H1 (cell line): ENCODE measurements around the gene ARPC3. TPM values are rescaled to one million over a fixed set of nuclear protein-coding genes. Genes with fewer than 3 reads are reported as not detected.
A peak's percentile ranks its signal among the peaks of the same experiment; 100 is the strongest.

ENCODE experiments used
- CTCF ChIA-PET: fragments of 300-600 bp; sonication (Branson Sonifier 250); formaldehyde crosslinking; loops from one replicate; lab custom pipeline; 2021; ENCODE audit not compliant: partially characterized antibody; lab: Charles Lee
- POLR2A ChIA-PET: fragments of 300-600 bp; sonication (Branson Sonifier 250); formaldehyde crosslinking; loops from one replicate; lab custom pipeline; 2021; ENCODE audit warnings: inconsistent platforms; ENCODE audit not compliant: partially characterized antibody; lab: Charles Lee
- DNase-seq, 2 experiments: peaks; one replicate each; pipeline versions ENCODE4 v3.0.0 to v3.0.0-alpha.2; 2010 to 2022; ENCODE audit warnings: low spot score in 2 of 2, low read depth in 1 of 2, mixed read lengths in 1 of 2
- FAIRE-seq: peaks from 2 replicates; lab custom pipeline; 2011; peaks lifted over from hg19 to GRCh38; lab: Jason Lieb, UNC
- H2AFZ ChIP-seq: 2 replicates; pipeline ENCODE4 v1.8.1; 2012; ENCODE audit warnings: low read length, inconsistent platforms
- H2AK5ac ChIP-seq: 2 replicates; pipeline ENCODE4 v1.6.1; 2013; ENCODE audit warnings: low read depth, low read length
- H2BK120ac ChIP-seq: replicated peaks from 2 replicates; pipeline ENCODE3; 2013; ENCODE audit warnings: low read depth, low read length, inconsistent platforms
- H2BK12ac ChIP-seq: 2 replicates; pipeline ENCODE4 v1.6.1; 2013; ENCODE audit warnings: low read depth, low read length
- H2BK15ac ChIP-seq: 2 replicates; pipeline ENCODE4 v1.6.1; 2013; ENCODE audit warnings: low read length
- H2BK20ac ChIP-seq: 2 replicates; pipeline ENCODE4 v1.6.1; 2013; ENCODE audit warnings: low read length
- H2BK5ac ChIP-seq: 2 replicates; pipeline ENCODE4 v1.6.1; 2013; ENCODE audit warnings: low read depth, low read length
- H3K14ac ChIP-seq: 2 replicates; pipeline ENCODE4 v1.6.1; 2013; ENCODE audit warnings: inconsistent platforms; ENCODE audit not compliant: insufficient read length
- H3K18ac ChIP-seq: 2 replicates; pipeline ENCODE4 v1.6.1; 2013; ENCODE audit warnings: low read length; ENCODE audit errors: extremely low read depth
- H3K23ac ChIP-seq: 2 replicates; pipeline ENCODE4 v1.6.1; 2013; ENCODE audit warnings: inconsistent platforms; ENCODE audit not compliant: insufficient read length
- H3K23me2 ChIP-seq: 2 replicates; pipeline ENCODE4 v1.6.1; 2013; ENCODE audit warnings: low read depth, low read length
- H3K27ac ChIP-seq: 2 replicates; pipeline ENCODE4 v1.6.1; 2011; ENCODE audit warnings: low read depth, low read length, inconsistent platforms
- H3K27me3 ChIP-seq, 4 experiments: replicated peaks in 1 of 4; 1 replicate in 1 of 4; 2 replicates in 3 of 4; pipeline versions ENCODE4 v1.6.1 to v1.8.1; 2011 to 2013; ENCODE audit warnings: low read length in 3 of 4, mild to moderate bottlenecking in 3 of 4, inconsistent platforms in 2 of 4, mixed read lengths in 2 of 4, moderate library complexity in 1 of 4; ENCODE audit not compliant: control insufficient read depth in 3 of 4, insufficient read depth in 3 of 4; ENCODE audit errors: extremely low read depth in 1 of 4
- H3K36me3 ChIP-seq, 4 experiments: 2 replicates each; pipeline versions ENCODE4 v1.6.1 to v1.8.1; 2011 to 2013; ENCODE audit warnings: mild to moderate bottlenecking in 4 of 4, low read length in 3 of 4, moderate library complexity in 2 of 4, control low read depth in 1 of 4, inconsistent platforms in 1 of 4; ENCODE audit not compliant: insufficient read depth in 4 of 4, control insufficient read depth in 2 of 4
- H3K4ac ChIP-seq: replicated peaks from 2 replicates; pipeline ENCODE3; 2013; ENCODE audit warnings: low read length, low read depth, mixed read lengths, inconsistent platforms; ENCODE audit not compliant: insufficient read length
- H3K4me1 ChIP-seq, 4 experiments: replicated peaks in 1 of 4; 1 replicate in 1 of 4; 2 replicates in 3 of 4; pipeline versions ENCODE4 v1.6.1 to v1.8.1; 2011 to 2013; ENCODE audit warnings: low read length in 3 of 4, inconsistent platforms in 2 of 4, mixed read lengths in 1 of 4; ENCODE audit not compliant: insufficient read depth in 4 of 4, control insufficient read depth in 3 of 4
- H3K4me2 ChIP-seq, 2 experiments: 2 replicates each; pipeline versions ENCODE4 v1.6.1 to v1.8.1; 2011 to 2013; ENCODE audit warnings: low read depth in 2 of 2, low read length in 2 of 2, control low read depth in 1 of 2, inconsistent platforms in 1 of 2, mild to moderate bottlenecking in 1 of 2; ENCODE audit not compliant: insufficient read depth in 1 of 2
- H3K4me3 ChIP-seq, 4 experiments: fragments of 200-600, 300-600 bp in 1 of 4; sonication (generic), shearing (Covaris generic), sonication (Bioruptor Twin) in 1 of 4; 2 replicates each; pipeline versions ENCODE4 v1.5.1 to v1.8.1; 2011 to 2016; ENCODE audit warnings: low read length in 4 of 4, low read depth in 3 of 4, control low read depth in 2 of 4, inconsistent platforms in 2 of 4, mild to moderate bottlenecking in 2 of 4, mixed read lengths in 1 of 4, moderate library complexity in 1 of 4; ENCODE audit not compliant: insufficient read depth in 2 of 4; ENCODE audit errors: extremely low read depth in 1 of 4
- H3K56ac ChIP-seq: replicated peaks from 2 replicates; pipeline ENCODE3; 2013; ENCODE audit warnings: low read depth, mild to moderate bottlenecking, mixed read lengths, low read length, inconsistent platforms; ENCODE audit not compliant: insufficient read length
- H3K79me1 ChIP-seq: 2 replicates; pipeline ENCODE4 v1.6.1; 2013; ENCODE audit warnings: low read depth, low read length, control low read depth
- H3K79me2 ChIP-seq, 2 experiments: 2 replicates each; pipeline versions ENCODE4 v1.6.1 to v1.8.1; 2012 to 2013; ENCODE audit warnings: low read length in 2 of 2, mild to moderate bottlenecking in 2 of 2, inconsistent platforms in 1 of 2; ENCODE audit not compliant: insufficient read depth in 2 of 2, control insufficient read depth in 1 of 2
- H3K9ac ChIP-seq, 4 experiments: replicated peaks in 1 of 4; 1 replicate in 1 of 4; 2 replicates in 3 of 4; pipeline versions ENCODE4 v1.6.1 to v1.8.1; 2011 to 2013; ENCODE audit warnings: low read depth in 3 of 4, low read length in 3 of 4, control low read depth in 2 of 4, mild to moderate bottlenecking in 2 of 4, moderate library complexity in 2 of 4, inconsistent platforms in 1 of 4; ENCODE audit errors: extremely low read depth in 1 of 4
- H3K9me3 ChIP-seq, 2 experiments: 2 replicates each; pipeline versions ENCODE4 v1.6.1 to v1.8.1; 2012 to 2013; ENCODE audit warnings: mild to moderate bottlenecking in 2 of 2, moderate library complexity in 2 of 2, control low read depth in 1 of 2, inconsistent platforms in 1 of 2, low read depth in 1 of 2, low read length in 1 of 2, mixed read lengths in 1 of 2; ENCODE audit not compliant: insufficient read depth in 2 of 2
- H4K20me1 ChIP-seq, 2 experiments: replicated peaks in 1 of 2; 2 replicates each; pipeline versions ENCODE3 to v1.8.1; 2011 to 2013; ENCODE audit warnings: inconsistent platforms in 2 of 2, low read length in 2 of 2, mild to moderate bottlenecking in 1 of 2; ENCODE audit not compliant: insufficient read depth in 2 of 2, control insufficient read depth in 1 of 2
- H4K5ac ChIP-seq: 2 replicates; pipeline ENCODE4 v1.6.1; 2013; ENCODE audit warnings: low read length, low read depth, mixed read lengths, inconsistent platforms; ENCODE audit not compliant: insufficient read length
- H4K8ac ChIP-seq: 2 replicates; pipeline ENCODE4 v1.8.0; 2013; ENCODE audit warnings: mild to moderate bottlenecking, moderate library complexity, low read length, inconsistent platforms; ENCODE audit not compliant: insufficient read depth; ENCODE audit errors: extremely low read depth
- H4K91ac ChIP-seq: replicated peaks from 2 replicates; pipeline ENCODE3; 2013; ENCODE audit warnings: low read length, mixed read lengths, inconsistent platforms; ENCODE audit not compliant: insufficient read length
- CBX5 ChIP-seq: fragments of 300-800, 300-1000 bp; sonication (generic); IDR thresholded peaks from 2 replicates; pipeline ENCODE4 v1.7.1; 2016; ENCODE audit warnings: antibody characterized with exemption, low read length, low read depth
- JUN ChIP-seq: IDR thresholded peaks from 2 replicates; pipeline ENCODE4 v1.6.1; 2011; ENCODE audit warnings: low read depth, mild to moderate bottlenecking, improper control_type of control experiment, low read length
- TEAD4 ChIP-seq: IDR thresholded peaks from 2 replicates; pipeline ENCODE4 v1.6.1; 2012; ENCODE audit warnings: low read depth, low read length, inconsistent platforms, mixed read lengths
- YY1 ChIP-seq: IDR thresholded peaks from 2 replicates; pipeline ENCODE4 v1.6.1; 2011; ENCODE audit warnings: low read depth, mild to moderate bottlenecking, low read length
- WGBS, 2 experiments: shearing (Covaris generic) in 1 of 2; methylation state at CpG; one replicate each; pipeline versions ENCODE4 v1.1.6 to v1.1.7; 2013 to 2015; ENCODE audit warnings: low lambda C conversion rate in 2 of 2, mixed read lengths in 2 of 2, inconsistent platforms in 1 of 2, low coverage in 1 of 2, missing lambda C conversion rate in 1 of 2; ENCODE audit not compliant: insufficient replicate concordance in 2 of 2, insufficient coverage in 1 of 2, insufficient read length in 1 of 2; ENCODE audit errors: extremely low coverage in 1 of 2, missing lambda C conversion rate in 1 of 2; 5-methylcytosine and 5-hydroxymethylcytosine counted together
- polyA plus RNA-seq, 7 experiments: library from polyadenylated mRNA; depleted of rRNA in 3 of 7; stranded (reverse) in 5 of 7; unstranded in 2 of 7; fragments of >200 nt in 5 of 7; fragments of 200-250 nt in 2 of 7; gene quantifications; 1 replicate in 5 of 7; 2 replicates in 1 of 7; 4 replicates in 1 of 7; pipeline versions ENCODE4 v1.2.1 to v1.2.3, GENCODE V29; 2011 to 2013; ENCODE audit warnings: missing spikeins in 2 of 7, mixed read lengths in 2 of 7
- total RNA-seq: library from RNA; stranded (reverse); fragmentation: NEBNext Ultra II Directional; extraction: Animal tissue kit (Norgen Biotek cat#: 25700); gene quantifications from 2 replicates; pipeline ENCODE4 v1.2.1, GENCODE V29; 2021

Gene ARPC3
- total and polyA plus RNA-seq, 2 of the 8 experiments (the other 6 are each of a cell fraction or from before 2014, with no cell fraction given) = 36.7 to 160 TPM

GRCh38 chr12:110421701-110422100 lies 28.4 kb downstream of the ARPC3 start:
- Histone ChIP-seq H2BK5ac (no peak overlapping the region), H3K27ac (no peak overlapping the region), H2BK12ac (no peak overlapping the region), H3K27me3 (no peaks in the 10 kb centered on the region), H3K9ac (no peak overlapping the region), H2BK15ac (no peak overlapping the region), H3K79me1 (no peaks in the 10 kb centered on the region), H3K4ac (no peak overlapping the region), H3K4me2 (no peak overlapping the region), H3K4me3 (no peak overlapping the region), H4K91ac (no peak overlapping the region), H4K8ac (no peak overlapping the region), H2AK5ac (no peak overlapping the region), H3K23me2 (no peaks in the 10 kb centered on the region), H3K18ac (no peak overlapping the region), H3K79me2 (no peaks in the 10 kb centered on the region), H3K56ac (no peak overlapping the region), H3K9me3 (no peaks in the 10 kb centered on the region), H4K5ac (no peak overlapping the region), H2AFZ (0 out of 2 replicates have a peak overlapping the region, but pooled peaks have one; percentile 19), H2BK20ac (no peak overlapping the region), H4K20me1 (no peaks in the 10 kb centered on the region), H2BK120ac (no peak overlapping the region), H3K14ac (no peak overlapping the region), H3K23ac (no peak overlapping the region), H3K4me1 (peaks cover 3 to 5% (median 3%) of the 10 kb centered on the region in 4 experiments; a peak in 4 of 7 replicates), H3K36me3 (no peaks in the 10 kb centered on the region)
- POLR2A ChIA-PET = interaction anchor here (1.0 to 1.3 kb wide), 2 partner anchors 10 to 55 kb away, joined by 3 to 5 read pairs; no protein-coding TSS in a partner anchor
- DNase-seq (no peak), FAIRE-seq (no peak)
- CTCF ChIA-PET = interaction anchor here (0.6 to 3.1 kb wide), 5 partner anchors 10 to 1010 kb away, joined by 3 to 21 read pairs (median 3); no protein-coding TSS in a partner anchor
- TF ChIP-seq YY1 (no peak), CBX5 (no peak), JUN (no peak), TEAD4 (no peak)
- WGBS, 2 experiments = 85% methylated on average over 4 of the region's 4 CpGs; no CpG with 5 or more reads in 1 of the 2 experiments
